Pancreas (tissue), 10 donors: ENCODE data around the gene PAX5. TPM values are rescaled to one million over a fixed set of nuclear protein-coding genes. Genes with fewer than 3 reads are reported as not detected.
A peak's percentile ranks its signal among the peaks of the same experiment; 100 is the strongest.

Experiments used
- ATAC-seq, 4 donors: fragments of 200-7000 bp; cut with Tn5 transposase; one replicate each; pipeline versions ENCODE4 v1.8.0 to v1.9.1; 2020; ENCODE audit warnings: mild to moderate bottlenecking in 4 of 4, moderate library complexity in 4 of 4
- DNase-seq, 6 donors: peaks; one replicate each; pipeline ENCODE4 v3.0.0-alpha.2; 2020
- FAIRE-seq: peaks from 2 replicates; lab custom pipeline; 2012; peaks lifted over from hg19 to GRCh38; lab: Jason Lieb, UNC
- H3K27ac ChIP-seq, 4 donors: fragments of 200-600 bp; sonication (generic); 1 replicate in 3 of 4; 2 replicates in 1 of 4; pipeline versions ENCODE4 v1.5.0 to v1.8.0; 2020
- H3K27me3 ChIP-seq, 4 donors: fragments of 200-600 bp; one replicate each; pipeline ENCODE4 v1.8.0; 2021
- H3K36me3 ChIP-seq, 3 donors: fragments of 200-600 bp; sonication (generic) in 1 of 3; one replicate each; pipeline versions ENCODE4 v1.5.0 to v1.8.0; 2020 to 2021
- H3K4me1 ChIP-seq, 3 donors: fragments of 200-600 bp; one replicate each; pipeline ENCODE4 v1.8.0; 2021
- H3K4me3 ChIP-seq, 4 donors: fragments of 200-600 bp; sonication (generic) in 2 of 4; one replicate each; pipeline versions ENCODE4 v1.5.0 to v1.8.0; 2020 to 2021
- H3K9me3 ChIP-seq, 4 donors: fragments of 200-600 bp; one replicate each; pipeline ENCODE4 v1.8.0; 2021
- CTCF ChIP-seq, 4 donors: fragments of 200-600 bp; sonication (generic) in 3 of 4; IDR thresholded peaks; one replicate each; pipeline versions ENCODE4 v1.5.0 to v1.8.0; 2021; ENCODE audit warnings: antibody characterized with exemption in 4 of 4
- WGBS, 2 donors: extraction: QIAGEN DNeasy Blood & Tissue Kit; methylation state at CpG; one replicate each; pipeline ENCODE4 v1.1.7; 2013; 5-methylcytosine and 5-hydroxymethylcytosine counted together
- intact Hi-C, 3 donors: fragments of 100-400 bp; cut with DNase I; formaldehyde crosslinking; loops; one replicate each; pipeline versions ENCODE4 v1.11.1 to v1.14.2; 2022
- polyA plus RNA-seq, 2 donors: library from polyadenylated mRNA; stranded (reverse); fragments of 200-250 nt; gene quantifications; one replicate each; pipeline ENCODE4 v1.2.3, GENCODE V29; 2013
- total RNA-seq, 6 donors: library from RNA; stranded (reverse); fragmentation: NEBNext Ultra II Directional in 4 of 6; extraction: Animal tissue kit (Norgen Biotek cat#: 25700) in 4 of 6; gene quantifications; one replicate each; pipeline versions ENCODE4 v1.2.1 to v1.2.4, GENCODE V29; 2021 to 2023
- donor health status: healthy with polysubstance abuse.
- donor health status: DM: no; HTN: no; CAD: no; lungs with moderate emphysema.
- donor health status: DM: no; HTN: no; CAD: no.
- donor health status: control.
- donor health status: control.
- donor health status: Bipolar disorder and iron deficiency.
- donor health status: DM: yes; HTN: yes; CAD: no.
- donor health status: DM: no; HTN: no; CAD: no.
- donor health status: DM: no; HTN: no; CAD: no.
- donor health status: DM: yes; HTN: yes; CAD: no.

Gene PAX5
- total and polyA plus RNA-seq, 8 donors, result under 0.01 to 0.35 (median 0.28) TPM; not detected in 1

GRCh38 chr9:37037503-37038301 is 3.6 kb upstream of the PAX5 start:
- H3K4me1 ChIP-seq, result peaks cover 6 to 11% (median 8%) of the 10 kb centered on the region in 3 donors
- peaks cover 9 to 51% (median 13%) of the 10 kb centered on the region in 4 donors for H3K27me3 ChIP-seq
- FAIRE-seq, result no peak
- TF ChIP-seq CTCF (IDR thresholded peaks at IDR 0.05), result no peak
- peak in 3 of 4 donors; percentile 12 to 46 (median 41) for ATAC-seq
- DNase-seq, result peak in 3 of 6 donors; percentile 10 to 81 (median 62)
- H3K9me3 ChIP-seq, result no peaks in the 10 kb centered on the region
- intact Hi-C loops, result no loop called here
- H3K36me3 ChIP-seq, result no peaks in the 10 kb centered on the region
- WGBS, 2 donors, result 9 to 11% methylated on average over 51 to 63 of the region's 63 CpGs
- peak overlapping the region; percentile 33 to 46 (median 46) for H3K4me3 ChIP-seq
- no peak overlapping the region for H3K27ac ChIP-seq

GRCh38 chr9:37036776-37037502 is 2.9 kb upstream of the PAX5 start:
- Histone ChIP-seq H3K27me3 (peaks cover 9 to 52% (median 13%) of the 10 kb centered on the region in 4 donors), H3K9me3 (no peaks in the 10 kb centered on the region), H3K27ac (no peak overlapping the region), H3K4me3 (peak overlapping the region; percentile 33 to 46 (median 46)), H3K4me1 (peaks cover 6 to 11% (median 8%) of the 10 kb centered on the region in 3 donors), H3K36me3 (no peaks in the 10 kb centered on the region)
- ATAC-seq (peak; percentile 70 to 88 (median 83)), FAIRE-seq (no peak), DNase-seq (peak; percentile 30 to 81 (median 52))
- no peak for TF ChIP-seq CTCF (IDR thresholded peaks at IDR 0.05)
- intact Hi-C loops, result no loop called here
- WGBS, 2 donors, result 1 to 2% methylated on average over 44 of the region's 44 CpGs

- intact Hi-C loops, result no loop called here
- WGBS, 2 donors, result 8 to 10% methylated on average over 34 to 40 of the region's 40 CpGs
- ATAC-seq, result peak; percentile 2 to 22 (median 14)
- H3K4me3 ChIP-seq, result peak overlapping the region; percentile 33 to 46 (median 46)
- no peak for FAIRE-seq
- TF ChIP-seq CTCF (IDR thresholded peaks at IDR 0.05), result no peak
- H3K27ac ChIP-seq, result no peak overlapping the region
- H3K4me1 ChIP-seq, result peaks cover 6 to 11% (median 8%) of the 10 kb centered on the region in 3 donors
- H3K9me3 ChIP-seq, result no peaks in the 10 kb centered on the region
- peak in 2 of 6 donors; percentile 61 to 75 for DNase-seq
- H3K27me3 ChIP-seq, result peaks cover 9 to 52% (median 13%) of the 10 kb centered on the region in 4 donors
- no peaks in the 10 kb centered on the region for H3K36me3 ChIP-seq
These were observed 2.3 kb upstream of the PAX5 start for GRCh38 chr9:37036371-37036775.

- peaks cover 9 to 55% (median 13%) of the 10 kb centered on the region in 4 donors for H3K27me3 ChIP-seq
- no peak for FAIRE-seq
These were observed 1.7 kb upstream of the PAX5 start for GRCh38 chr9:37035648-37036370.

More at GRCh38 chr9:37035648-37036370, 1.7 kb upstream of the PAX5 start:
- H3K27ac ChIP-seq, result no peak overlapping the region
- no peaks in the 10 kb centered on the region for H3K9me3 ChIP-seq
- TF ChIP-seq CTCF (IDR thresholded peaks at IDR 0.05), result no peak
- DNase-seq (no peak), ATAC-seq (no peak)
- H3K4me1 ChIP-seq, result peaks cover 6 to 11% (median 8%) of the 10 kb centered on the region in 3 donors
- peak overlapping the region in 1 of 4 donors; percentile 46 for H3K4me3 ChIP-seq
- intact Hi-C loops, result no loop called here
- H3K36me3 ChIP-seq, result no peaks in the 10 kb centered on the region
- 19 to 21% methylated on average over 35 of the region's 35 CpGs for WGBS, 2 donors
